GM23248 (cell line): ENCODE results near the gene ELL2. TPM values are rescaled to one million over a fixed set of nuclear protein-coding genes. Genes with fewer than 3 reads are reported as not detected.

Source experiments
- DNase-seq: peaks from one replicate; pipeline ENCODE4 v3.0.0-alpha.2; 2015
- H2AFZ ChIP-seq: fragments of 200-600 bp; sonication (generic); 2 replicates; pipeline ENCODE4 v1.6.1; 2016; ENCODE audit warnings: antibody characterized with exemption
- H3F3A ChIP-seq: fragments of 200-600 bp; sonication (generic); 2 replicates; pipeline ENCODE4 v1.6.1; 2016; ENCODE audit warnings: mild to moderate bottlenecking, antibody characterized with exemption, mixed run types; ENCODE audit not compliant: insufficient read depth
- H3K27ac ChIP-seq: fragments of 200-600 bp; sonication (generic); 2 replicates; pipeline ENCODE4 v1.5.1; 2016; ENCODE audit warnings: mild to moderate bottlenecking
- H3K27me3 ChIP-seq: fragments of 200-600 bp; sonication (generic); replicated peaks from 2 replicates; pipeline ENCODE4 v1.6.1; 2016; ENCODE audit warnings: mild to moderate bottlenecking; ENCODE audit not compliant: insufficient read depth
- H3K36me3 ChIP-seq: fragments of 200-600 bp; sonication (generic); 2 replicates; pipeline ENCODE4 v1.6.1; 2016; ENCODE audit warnings: low read depth, mild to moderate bottlenecking
- H3K4me1 ChIP-seq: fragments of 200-600 bp; sonication (generic); 2 replicates; pipeline ENCODE4 v1.6.1; 2016; ENCODE audit warnings: mild to moderate bottlenecking; ENCODE audit not compliant: insufficient read depth
- H3K4me2 ChIP-seq: fragments of 200-600 bp; sonication (generic); one replicate; pipeline ENCODE4 v1.6.1; 2016; ENCODE audit warnings: mild to moderate bottlenecking; ENCODE audit not compliant: unreplicated experiment
- H3K4me3 ChIP-seq: fragments of 200-600 bp; sonication (generic); 2 replicates; pipeline ENCODE4 v1.5.1; 2016; ENCODE audit warnings: mild to moderate bottlenecking
- H3K79me2 ChIP-seq: fragments of 200-600 bp; sonication (generic); 2 replicates; pipeline ENCODE4 v1.6.1; 2016; ENCODE audit warnings: mild to moderate bottlenecking; ENCODE audit not compliant: insufficient read depth
- H3K9ac ChIP-seq: fragments of 200-600 bp; sonication (generic); 2 replicates; pipeline ENCODE4 v1.6.1; 2016; ENCODE audit warnings: mild to moderate bottlenecking
- H3K9me2 ChIP-seq: fragments of 200-600 bp; sonication (generic); 2 replicates; pipeline ENCODE4 v1.6.1; 2016; ENCODE audit warnings: mixed run types, mild to moderate bottlenecking, moderate library complexity; ENCODE audit not compliant: insufficient read depth
- H3K9me3 ChIP-seq: fragments of 200-600 bp; sonication (generic); one replicate; pipeline ENCODE4 v1.6.1; 2017; ENCODE audit warnings: low read depth
- H4K20me1 ChIP-seq: fragments of 200-600 bp; sonication (generic); 2 replicates; pipeline ENCODE4 v1.6.0; 2016; ENCODE audit not compliant: insufficient read depth
- EZH2 ChIP-seq: fragments of 200-600 bp; sonication (generic); IDR thresholded peaks from 2 replicates; pipeline ENCODE4 v1.6.1; 2018; ENCODE audit warnings: antibody characterized with exemption, mild to moderate bottlenecking; ENCODE audit not compliant: insufficient read depth, poor library complexity, severe bottlenecking
- EZH2phosphoT487 ChIP-seq: fragments of 200-600 bp; sonication (generic); IDR thresholded peaks from 2 replicates; pipeline ENCODE4 v1.6.1; 2018; ENCODE audit warnings: antibody characterized with exemption, moderate library complexity, mild to moderate bottlenecking, low read depth; ENCODE audit not compliant: insufficient read depth
- WGBS, 2 experiments: methylation state at CpG; one replicate each; pipeline ENCODE4 v1.1.6; 2015 to 2017; ENCODE audit warnings: low lambda C conversion rate in 2 of 2, low coverage in 1 of 2; ENCODE audit errors: missing lambda C conversion rate in 2 of 2; 5-methylcytosine and 5-hydroxymethylcytosine counted together
- in situ Hi-C: fragments of 300-500 bp; cut with MboI; formaldehyde crosslinking; loops from 2 replicates; pipeline ENCODE4 v1.15.0; 2020
- polyA plus RNA-seq: library from polyadenylated mRNA; unstranded; fragments of >200 nt; fragmentation: Nextera tagmentation; extraction: Ambion mirVana; gene quantifications from 2 replicates; pipeline ENCODE4 v1.2.1, GENCODE V29; 2016
- total RNA-seq: library from RNA; depleted of rRNA; stranded (reverse); fragments of >200 nt; shearing (Covaris generic); gene quantifications from 2 replicates; pipeline ENCODE4 v1.2.3, GENCODE V29; 2014

ELL2 gene
- total and polyA plus RNA-seq, 2 experiments from 2014 or later = 159 to 243 TPM

GRCh38 chr5:95840956-95841705, 120.5 kb downstream of the ELL2 start:
- peak overlapping the region; percentile 52 for H3K9ac ChIP-seq
- H3K4me2 ChIP-seq = no peak overlapping the region
- peaks cover 34% of the 10 kb centered on the region for H3K4me1 ChIP-seq
- H3K9me2 ChIP-seq = no peaks in the 10 kb centered on the region
- peaks cover 25% of the 10 kb centered on the region for H3F3A ChIP-seq
- in situ Hi-C loops = loop anchor here (10.0 kb wide), 1 partner anchor 176 kb away; no protein-coding TSS in a partner anchor
- H3K27ac ChIP-seq = peak overlapping the region; percentile 92
- H3K79me2 ChIP-seq = no peaks in the 10 kb centered on the region
- H2AFZ ChIP-seq = no peak overlapping the region
- H3K36me3 ChIP-seq = no peaks in the 10 kb centered on the region
- H3K9me3 ChIP-seq = no peaks in the 10 kb centered on the region
- no peak for DNase-seq
- 92 to 94% methylated on average over 1 of the region's 1 CpG for WGBS, 2 experiments
- H4K20me1 ChIP-seq = no peaks in the 10 kb centered on the region
- H3K4me3 ChIP-seq = no peak overlapping the region
- TF ChIP-seq EZH2 = no peak
- TF ChIP-seq EZH2phosphoT487 = no peak
- no peaks in the 10 kb centered on the region for H3K27me3 ChIP-seq

DNA sequence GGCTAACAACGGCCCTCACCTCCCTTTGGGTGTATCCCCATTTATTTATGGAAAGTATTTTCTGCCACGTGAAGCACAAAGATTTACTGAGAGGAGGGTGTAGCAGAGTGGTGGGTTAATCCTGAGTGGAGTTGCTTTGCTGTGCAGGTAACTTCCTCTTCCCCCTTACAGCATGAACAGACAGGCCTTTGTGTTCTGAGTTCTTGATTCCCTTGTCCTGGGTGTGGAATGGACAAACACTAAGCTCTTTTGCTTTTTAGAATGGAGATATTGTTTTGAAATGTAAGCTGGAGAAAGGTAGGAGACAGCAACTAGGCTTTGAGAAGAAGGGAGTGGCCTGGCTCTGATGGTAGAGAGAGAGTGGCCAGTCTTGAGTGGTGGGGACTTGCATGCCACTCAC, 122.0 kb downstream of the ELL2 start:
- 76 to 90% methylated on average over 2 of the region's 2 CpGs for WGBS, 2 experiments
- no peaks in the 10 kb centered on the region for H3K79me2 ChIP-seq
- H3K27ac ChIP-seq = no peak overlapping the region
- no peak overlapping the region for H3K4me3 ChIP-seq
- H3K9ac ChIP-seq = no peak overlapping the region
- no peaks in the 10 kb centered on the region for H3K27me3 ChIP-seq
- DNase-seq = no peak
- no peak overlapping the region for H2AFZ ChIP-seq
- no peaks in the 10 kb centered on the region for H4K20me1 ChIP-seq
- no peak overlapping the region for H3K4me2 ChIP-seq
- H3F3A ChIP-seq = peaks cover 31% of the 10 kb centered on the region
- no peaks in the 10 kb centered on the region for H3K9me3 ChIP-seq
- no peak for TF ChIP-seq EZH2
- no peak for TF ChIP-seq EZH2phosphoT487
- H3K36me3 ChIP-seq = no peaks in the 10 kb centered on the region
- peaks cover 43% of the 10 kb centered on the region for H3K4me1 ChIP-seq
- in situ Hi-C loops = loop anchor here (10.0 kb wide), 1 partner anchor 175 kb away; no protein-coding TSS in a partner anchor
- no peaks in the 10 kb centered on the region for H3K9me2 ChIP-seq

- H3K4me1 ChIP-seq = peaks cover 49% of the 10 kb centered on the region
- no peak overlapping the region for H3K9ac ChIP-seq
- H3K36me3 ChIP-seq = no peaks in the 10 kb centered on the region
- no peaks in the 10 kb centered on the region for H3K9me2 ChIP-seq
- no peaks in the 10 kb centered on the region for H3K9me3 ChIP-seq
- H3K4me3 ChIP-seq = no peak overlapping the region
- no peaks in the 10 kb centered on the region for H3K27me3 ChIP-seq
- TF ChIP-seq EZH2phosphoT487 (no peak), EZH2 (no peak)
- peaks cover 37% of the 10 kb centered on the region for H3F3A ChIP-seq
- H3K4me2 ChIP-seq = no peak overlapping the region
- 29 to 39% methylated on average over 1 of the region's 1 CpG for WGBS, 2 experiments
- no peaks in the 10 kb centered on the region for H4K20me1 ChIP-seq
- no peak overlapping the region for H3K27ac ChIP-seq
- in situ Hi-C loops = no loop called here
- DNase-seq = no peak
- no peak overlapping the region for H2AFZ ChIP-seq
- H3K79me2 ChIP-seq = no peaks in the 10 kb centered on the region
Observed at GRCh38 chr5:95838556-95838955, 123.1 kb downstream of the ELL2 start.

GRCh38 chr5:95838001-95838520, 123.6 kb downstream of the ELL2 start:
- no peaks in the 10 kb centered on the region for H4K20me1 ChIP-seq
- in situ Hi-C loops = no loop called here
- no peak overlapping the region for H3K27ac ChIP-seq
- WGBS, 2 experiments = 94 to 97% methylated on average over 8 of the region's 8 CpGs
- no peak for DNase-seq
- no peaks in the 10 kb centered on the region for H3K9me3 ChIP-seq
- H3K4me3 ChIP-seq = no peak overlapping the region
- H3K36me3 ChIP-seq = no peaks in the 10 kb centered on the region
- peaks cover 44% of the 10 kb centered on the region for H3K4me1 ChIP-seq
- no peaks in the 10 kb centered on the region for H3K79me2 ChIP-seq
- no peaks in the 10 kb centered on the region for H3K27me3 ChIP-seq
- no peak overlapping the region for H3K4me2 ChIP-seq
- no peak overlapping the region for H3K9ac ChIP-seq
- H2AFZ ChIP-seq = no peak overlapping the region
- TF ChIP-seq EZH2 = no peak
- no peak for TF ChIP-seq EZH2phosphoT487
- H3F3A ChIP-seq = peaks cover 37% of the 10 kb centered on the region
- H3K9me2 ChIP-seq = no peaks in the 10 kb centered on the region
